Gastroesophageal sphincter (tissue), 4 donors: ENCODE results near the gene KANSL1L. TPM values are rescaled to one million over a fixed set of nuclear protein-coding genes. Genes with fewer than 3 reads are reported as not detected.

Experiments used
- ATAC-seq: fragments of 150-250 bp; one replicate; pipeline ENCODE4 v1.9.1; 2016; ENCODE audit warnings: mild to moderate bottlenecking, moderate library complexity
- H3K27ac ChIP-seq, 4 donors: fragments of 200-600 bp; sonication (generic) in 3 of 4; 1 replicate in 3 of 4; 2 replicates in 1 of 4; pipeline ENCODE4 v1.5.1; 2016 to 2019
- H3K27me3 ChIP-seq: fragments of 200-600 bp; sonication (generic); one replicate; pipeline ENCODE4 v1.5.1; 2019
- H3K36me3 ChIP-seq, 2 donors: fragments of 200-600 bp; sonication (generic); one replicate each; pipeline ENCODE4 v1.5.1; 2019; ENCODE audit warnings: control low read depth in 1 of 2
- H3K4me1 ChIP-seq, 3 donors: fragments of 200-600 bp; sonication (generic); 1 replicate in 2 of 3; 2 replicates in 1 of 3; pipeline ENCODE4 v1.5.1; 2016 to 2019; ENCODE audit warnings: control low read depth in 2 of 3
- H3K4me3 ChIP-seq, 2 donors: fragments of 200-600 bp; sonication (generic); one replicate each; pipeline ENCODE4 v1.5.1; 2019; ENCODE audit warnings: mild to moderate bottlenecking in 1 of 2, moderate library complexity in 1 of 2
- H3K9me3 ChIP-seq, 3 donors: fragments of 200-600 bp; sonication (generic); one replicate each; pipeline ENCODE4 v1.5.1; 2017 to 2019; ENCODE audit warnings: control low read depth in 2 of 3
- CTCF ChIP-seq, 4 experiments: fragments of 200-600 bp in 2 of 4; fragments of 450-650 bp in 2 of 4; sonication (generic) in 1 of 4; IDR thresholded peaks; one replicate each; pipeline ENCODE4 v1.5.1; 2017 to 2019; ENCODE audit warnings: antibody characterized with exemption in 4 of 4, mild to moderate bottlenecking in 2 of 4, moderate library complexity in 2 of 4
- EP300 ChIP-seq: sonication (generic); formaldehyde crosslinking; IDR thresholded peaks from one replicate; pipeline ENCODE4 v1.6.1; 2017; ENCODE audit warnings: antibody characterized with exemption, mild to moderate bottlenecking
- POLR2A ChIP-seq, 2 donors: fragments of 450-650 bp; IDR thresholded peaks; one replicate each; pipeline ENCODE4 v1.6.1; 2017; ENCODE audit warnings: antibody characterized with exemption in 2 of 2, mild to moderate bottlenecking in 2 of 2, moderate library complexity in 1 of 2
- POLR2AphosphoS5 ChIP-seq: sonication (generic); formaldehyde crosslinking; IDR thresholded peaks from one replicate; pipeline ENCODE4 v1.6.1; 2017; ENCODE audit warnings: antibody characterized with exemption
- WGBS, 2 donors: methylation state at CpG; one replicate each; pipeline ENCODE4 v1.1.5; 2018; ENCODE audit warnings: low coverage in 1 of 2; 5-methylcytosine and 5-hydroxymethylcytosine counted together
- total RNA-seq, 4 donors: library from RNA; depleted of rRNA; stranded (reverse); fragments of >200 nt; gene quantifications; one replicate each; pipeline ENCODE4 v1.1.0, GENCODE V29; 2016

The KANSL1L gene
- total RNA-seq, 4 donors from 2014 or later, result 24.2 to 54.6 (median 37.9) TPM

- ATAC-seq, result no peak
- H3K9me3 ChIP-seq, result peaks cover 0 to 19% (median 0%) of the 10 kb centered on the region in 3 donors
- no peak overlapping the region for H3K4me3 ChIP-seq
- no peak for TF ChIP-seq POLR2AphosphoS5
- no peak for TF ChIP-seq CTCF (IDR thresholded peaks at IDR 0.05)
- TF ChIP-seq EP300, result no peak
- TF ChIP-seq POLR2A (IDR thresholded peaks at IDR 0.05), result no peak
- no peaks in the 10 kb centered on the region for H3K27me3 ChIP-seq
- no peaks in the 10 kb centered on the region for H3K4me1 ChIP-seq
- H3K27ac ChIP-seq, result no peak overlapping the region
- 100% methylated on average over 3 of the region's 3 CpGs; no CpG with 5 or more reads in 1 of the 2 donors for WGBS, 2 donors
- peaks cover 0 to 47% of the 10 kb centered on the region in 2 donors for H3K36me3 ChIP-seq
Measured at GRCh38 chr2:210055825-210056224, 115.4 kb downstream of the KANSL1L start.

DNA sequence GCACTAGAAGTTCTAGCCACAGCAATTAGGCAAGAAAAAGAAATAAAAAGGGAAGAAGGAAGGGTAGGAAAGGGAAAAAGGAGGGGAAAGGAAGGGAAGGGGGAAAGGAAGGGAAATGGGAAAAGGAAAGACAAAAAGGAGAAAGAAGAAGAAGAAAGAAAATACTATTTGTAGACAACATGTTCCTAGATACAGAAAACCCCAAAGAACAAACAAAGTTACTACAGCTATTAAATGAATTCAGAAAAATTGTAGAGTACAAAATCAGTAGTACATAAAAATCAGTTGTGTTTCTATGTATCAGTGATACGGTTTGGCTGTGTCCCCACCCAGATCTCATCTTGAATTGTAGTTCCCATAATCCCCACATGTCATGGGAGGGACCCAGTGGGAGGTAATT is 116.5 kb downstream of the KANSL1L start:
- H3K4me1 ChIP-seq, result no peaks in the 10 kb centered on the region
- WGBS, 2 donors, result 100% methylated on average over 1 of the region's 1 CpG
- peaks cover 0 to 19% (median 0%) of the 10 kb centered on the region in 3 donors for H3K9me3 ChIP-seq
- no peak overlapping the region for H3K27ac ChIP-seq
- TF ChIP-seq EP300 (no peak), POLR2A (IDR thresholded peaks at IDR 0.05) (no peak), POLR2AphosphoS5 (no peak), CTCF (IDR thresholded peaks at IDR 0.05) (no peak)
- H3K27me3 ChIP-seq, result no peaks in the 10 kb centered on the region
- no peak overlapping the region for H3K4me3 ChIP-seq
- ATAC-seq, result no peak
- peaks cover 0 to 47% of the 10 kb centered on the region in 2 donors for H3K36me3 ChIP-seq

DNA sequence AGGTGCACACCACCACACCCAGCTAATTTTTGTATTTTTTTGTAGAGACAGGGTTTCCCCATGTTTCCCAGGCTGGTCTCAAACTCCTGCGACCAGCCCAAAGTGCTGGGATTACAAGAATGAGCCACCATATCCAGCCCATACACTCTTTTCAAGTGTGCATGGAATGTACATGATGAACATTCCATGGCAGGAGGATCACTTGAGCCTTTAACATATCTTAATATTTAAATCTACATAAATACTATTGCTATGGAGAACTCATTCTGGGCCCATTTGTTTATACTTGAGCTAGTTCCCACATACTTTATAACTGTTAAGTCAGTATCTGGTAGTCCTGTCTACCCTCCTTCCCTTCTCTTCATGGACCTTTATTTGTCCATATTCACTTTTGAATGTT is 120.3 kb downstream of the KANSL1L start:
- no peaks in the 10 kb centered on the region for H3K27me3 ChIP-seq
- peaks cover 0 to 27% (median 0%) of the 10 kb centered on the region in 3 donors for H3K9me3 ChIP-seq
- H3K4me1 ChIP-seq, result no peaks in the 10 kb centered on the region
- H3K4me3 ChIP-seq, result no peak overlapping the region
- no peak for ATAC-seq
- 86 to 100% methylated on average over 1 of the region's 1 CpG for WGBS, 2 donors
- peaks cover 0 to 37% of the 10 kb centered on the region in 2 donors for H3K36me3 ChIP-seq
- TF ChIP-seq CTCF (IDR thresholded peaks at IDR 0.05), result no peak
- no peak for TF ChIP-seq POLR2AphosphoS5
- H3K27ac ChIP-seq, result no peak overlapping the region

DNA sequence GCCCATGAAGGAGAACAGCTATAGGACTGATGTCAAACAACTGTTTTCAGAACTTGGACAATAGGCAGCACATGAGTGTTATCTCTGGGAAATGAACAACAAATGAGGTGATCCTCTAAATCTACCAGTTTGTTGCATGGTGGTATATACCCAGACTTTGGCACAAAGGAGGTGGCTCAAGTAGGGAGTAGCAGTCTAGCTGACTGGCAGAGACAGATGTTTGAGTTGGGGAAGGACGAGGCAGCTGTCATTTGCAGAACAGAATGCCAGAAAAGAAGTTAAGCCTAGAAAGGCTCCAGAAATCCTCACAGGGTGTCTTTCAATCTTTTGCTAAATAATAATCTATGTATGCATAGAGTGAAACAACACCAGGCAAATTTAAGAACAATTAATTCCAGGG is 121.4 kb downstream of the KANSL1L start:
- Histone ChIP-seq H3K9me3 (peaks cover 0 to 16% (median 0%) of the 10 kb centered on the region in 3 donors), H3K27me3 (no peaks in the 10 kb centered on the region), H3K4me3 (no peak overlapping the region), H3K4me1 (no peaks in the 10 kb centered on the region), H3K27ac (no peak overlapping the region), H3K36me3 (peaks cover 0 to 30% of the 10 kb centered on the region in 2 donors)
- no peak for ATAC-seq
- 50 to 75% methylated on average over 1 of the region's 1 CpG for WGBS, 2 donors
- TF ChIP-seq POLR2AphosphoS5 (no peak), CTCF (IDR thresholded peaks at IDR 0.05) (no peak), EP300 (no peak)

DNA sequence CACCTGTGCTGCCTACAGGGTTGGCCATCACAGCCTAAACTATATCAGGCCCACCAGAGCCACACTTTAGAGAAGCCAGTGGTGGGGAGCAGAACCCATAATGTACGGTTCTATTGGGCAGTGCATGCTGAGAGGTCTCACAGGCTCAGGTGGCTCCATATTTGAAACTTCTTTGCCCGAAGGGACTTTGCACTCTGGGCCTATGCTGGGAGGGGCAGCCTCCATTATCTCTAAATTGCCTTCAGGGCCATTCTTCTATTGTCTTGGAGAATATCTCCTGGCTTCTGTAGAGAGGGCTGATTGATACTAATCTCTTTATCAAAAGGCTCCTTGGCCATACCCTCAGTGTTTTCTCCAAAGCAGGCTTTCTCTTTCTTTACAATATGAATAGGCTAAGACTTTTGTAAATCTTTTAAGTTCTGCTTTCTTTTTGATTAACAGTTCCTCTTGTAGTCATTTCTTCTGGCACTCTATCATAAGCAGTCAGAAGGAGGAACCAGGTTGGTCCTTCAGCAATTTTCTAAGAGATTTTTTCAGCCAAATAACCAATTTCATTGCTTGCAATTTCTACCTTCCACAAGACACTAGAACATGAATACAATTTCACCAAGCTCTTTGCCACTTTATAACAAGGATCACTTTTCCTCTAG is 124.2 kb downstream of the KANSL1L start:
- no peaks in the 10 kb centered on the region for H3K27me3 ChIP-seq
- 100% methylated on average over 1 to 2 of the region's 2 CpGs for WGBS, 2 donors
- no peaks in the 10 kb centered on the region for H3K4me1 ChIP-seq
- no peak overlapping the region for H3K4me3 ChIP-seq
- peaks cover 0 to 42% of the 10 kb centered on the region in 2 donors for H3K36me3 ChIP-seq
- H3K27ac ChIP-seq, result no peak overlapping the region
- H3K9me3 ChIP-seq, result peaks cover 0 to 10% (median 0%) of the 10 kb centered on the region in 3 donors
- no peak for TF ChIP-seq CTCF (IDR thresholded peaks at IDR 0.05)
- no peak for TF ChIP-seq POLR2A (IDR thresholded peaks at IDR 0.05)
- no peak for TF ChIP-seq EP300
- no peak for TF ChIP-seq POLR2AphosphoS5
- no peak for ATAC-seq
